Measurements from ENCODE around the gene C19orf47.
"Not testable (repeated sequence)": the region's sequence is repeated elsewhere in the genome, so short reads cannot be mapped to it uniquely, and the experiment has no call there.

The C19orf47 gene

DNA sequence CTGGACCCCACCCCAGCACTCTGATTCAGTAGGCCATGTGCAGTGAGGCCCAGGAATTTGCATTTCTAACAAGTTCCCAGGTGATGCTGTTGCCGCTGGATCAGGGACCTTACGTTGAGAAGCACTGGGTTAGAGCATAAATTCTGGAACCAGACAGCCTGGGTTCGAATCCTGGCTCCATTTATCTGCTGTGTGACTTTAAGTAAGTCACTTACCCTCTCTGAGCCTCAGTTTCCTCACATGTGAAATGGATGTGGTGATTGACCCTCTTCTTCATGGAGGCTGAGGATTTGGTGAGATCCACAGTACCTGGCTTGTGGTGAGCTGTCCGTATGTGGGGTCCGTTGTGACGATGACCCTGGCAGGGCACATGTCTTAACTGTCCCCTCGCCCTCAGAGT lies 25.9 kb upstream of the C19orf47 start:
- no peak for DNase-seq

DNA sequence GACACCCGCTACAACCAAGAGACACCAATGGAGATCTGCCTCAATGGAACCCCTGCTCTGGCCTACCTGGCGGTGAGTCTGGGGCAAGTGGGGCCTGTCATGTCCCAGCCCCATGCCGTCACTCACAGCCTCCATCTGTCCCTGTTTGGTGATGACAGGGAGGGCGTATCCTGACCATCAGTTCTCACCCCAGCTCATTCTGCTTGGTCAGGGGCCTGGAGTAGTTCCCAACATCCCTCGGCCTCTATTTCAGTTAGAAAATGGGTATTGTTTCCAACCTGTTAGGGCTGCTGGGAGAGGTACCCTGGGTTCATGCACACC lies 23.6 kb upstream of the C19orf47 start:
- DNase-seq, result no peak

DNA sequence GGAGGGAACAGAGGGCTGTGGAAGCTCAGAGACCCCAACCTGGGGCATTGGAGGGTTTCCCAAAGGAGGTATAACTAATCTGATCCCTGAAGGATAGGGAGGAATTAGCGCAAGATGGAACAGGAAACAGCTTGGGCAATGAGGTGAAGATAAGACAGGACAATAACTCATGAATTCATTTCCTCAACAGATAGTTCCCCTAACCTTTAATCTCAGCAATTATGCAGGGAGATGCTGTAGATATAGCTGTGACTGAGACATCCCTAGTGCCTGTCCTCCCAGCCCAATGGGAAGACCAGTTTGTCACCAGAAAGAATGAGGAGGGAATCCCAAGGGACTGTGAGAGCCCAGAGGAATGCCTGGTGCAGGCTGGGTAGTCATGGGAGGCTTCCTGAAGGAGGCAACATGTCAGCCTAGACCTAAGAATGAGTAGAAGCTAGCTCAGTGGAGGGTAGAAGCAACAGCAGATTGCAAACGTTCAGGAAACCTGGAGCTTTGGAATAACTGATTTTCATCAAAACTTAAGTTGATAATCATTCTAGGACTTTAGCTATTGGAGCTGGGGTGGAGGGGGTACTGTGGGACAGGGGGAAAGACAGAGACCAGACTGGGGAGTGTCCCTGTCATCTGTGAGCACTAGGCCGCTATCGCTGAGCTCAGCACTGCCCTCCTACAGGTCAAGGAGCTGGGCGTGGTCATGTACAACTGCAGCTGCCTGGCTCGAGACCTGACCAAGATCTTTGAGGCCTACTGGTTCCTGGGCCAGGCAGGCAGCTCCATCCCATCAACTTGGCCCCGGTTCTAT lies 23.0 kb upstream of the C19orf47 start:
- DNase-seq, result peak in 1 of 2 donors; percentile 27

DNA sequence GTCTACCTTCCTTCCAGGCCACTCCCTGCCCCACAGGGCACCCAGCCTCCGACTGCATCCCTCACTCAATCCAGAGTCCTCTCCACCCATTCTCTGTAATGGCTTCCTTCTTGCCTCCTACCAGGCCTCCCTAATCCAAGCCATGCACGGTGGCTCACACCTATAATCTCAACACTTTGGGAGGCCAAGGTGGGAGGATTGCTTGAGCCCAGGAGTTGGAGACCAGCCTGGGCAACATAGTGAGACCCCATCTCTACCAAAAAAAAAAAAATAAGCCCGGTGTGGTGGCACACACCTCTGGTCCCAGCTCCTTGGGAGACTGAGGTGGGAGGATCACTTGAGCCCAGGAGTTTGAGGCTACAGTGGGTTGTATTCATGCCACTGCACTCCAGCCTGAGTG lies 22.1 kb upstream of the C19orf47 start:
- not testable (repeated sequence) for DNase-seq

DNA sequence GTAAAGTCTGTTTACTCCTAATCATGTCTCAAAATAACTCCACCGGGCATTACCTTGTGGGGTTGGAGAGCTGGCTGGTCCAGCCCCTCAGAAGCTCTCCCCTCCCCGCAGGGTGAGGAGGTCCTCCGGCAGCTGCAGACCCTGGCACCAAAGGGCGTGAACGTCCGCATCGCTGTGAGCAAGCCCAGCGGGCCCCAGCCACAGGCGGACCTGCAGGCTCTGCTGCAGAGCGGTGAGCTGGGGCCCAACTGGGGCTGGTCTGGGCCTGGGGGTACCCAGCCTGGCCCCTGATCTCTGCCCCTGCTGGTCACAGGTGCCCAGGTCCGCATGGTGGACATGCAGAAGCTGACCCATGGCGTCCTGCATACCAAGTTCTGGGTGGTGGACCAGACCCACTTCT lies 21.6 kb upstream of the C19orf47 start:
- DNase-seq, result no peak

DNA sequence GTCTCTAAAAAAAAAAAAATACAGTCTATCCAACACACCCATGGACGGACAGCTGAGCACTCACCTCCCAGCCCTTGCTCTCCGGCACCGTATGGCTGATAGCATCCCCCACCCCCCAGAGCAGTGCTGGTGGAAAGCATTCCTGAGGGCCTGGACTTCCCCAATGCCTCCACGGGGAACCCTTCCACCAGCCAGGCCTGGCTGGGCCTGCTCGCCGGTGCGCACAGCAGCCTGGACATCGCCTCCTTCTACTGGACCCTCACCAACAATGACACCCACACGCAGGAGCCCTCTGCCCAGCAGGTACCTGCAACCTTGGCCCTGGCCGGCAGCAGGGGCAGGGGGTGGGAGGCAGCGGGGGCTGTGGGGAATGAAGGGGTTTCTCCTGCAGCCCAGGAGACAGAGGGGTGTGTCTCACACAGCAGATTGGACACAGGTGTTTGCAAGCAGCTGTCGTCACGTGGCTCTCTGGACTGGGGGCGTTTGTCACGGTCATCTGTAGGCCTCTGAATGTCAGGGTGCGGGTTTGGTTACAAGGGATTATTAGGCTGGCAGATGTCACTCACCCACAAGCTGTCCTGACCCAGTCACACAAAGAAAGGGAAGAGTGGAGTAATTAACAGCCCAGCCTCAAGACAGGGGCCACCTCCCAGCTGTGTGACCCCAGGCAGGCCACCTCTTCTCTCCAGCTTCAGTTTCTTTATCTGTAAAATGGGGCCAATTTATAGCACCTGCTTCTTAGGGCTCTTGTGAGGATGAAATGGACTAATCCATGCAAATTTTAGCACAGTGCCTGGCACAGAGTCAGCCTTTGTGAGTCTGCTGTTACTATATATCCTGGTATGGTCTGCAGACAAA lies 19.6 kb upstream of the C19orf47 start:
- no peak for DNase-seq

DNA sequence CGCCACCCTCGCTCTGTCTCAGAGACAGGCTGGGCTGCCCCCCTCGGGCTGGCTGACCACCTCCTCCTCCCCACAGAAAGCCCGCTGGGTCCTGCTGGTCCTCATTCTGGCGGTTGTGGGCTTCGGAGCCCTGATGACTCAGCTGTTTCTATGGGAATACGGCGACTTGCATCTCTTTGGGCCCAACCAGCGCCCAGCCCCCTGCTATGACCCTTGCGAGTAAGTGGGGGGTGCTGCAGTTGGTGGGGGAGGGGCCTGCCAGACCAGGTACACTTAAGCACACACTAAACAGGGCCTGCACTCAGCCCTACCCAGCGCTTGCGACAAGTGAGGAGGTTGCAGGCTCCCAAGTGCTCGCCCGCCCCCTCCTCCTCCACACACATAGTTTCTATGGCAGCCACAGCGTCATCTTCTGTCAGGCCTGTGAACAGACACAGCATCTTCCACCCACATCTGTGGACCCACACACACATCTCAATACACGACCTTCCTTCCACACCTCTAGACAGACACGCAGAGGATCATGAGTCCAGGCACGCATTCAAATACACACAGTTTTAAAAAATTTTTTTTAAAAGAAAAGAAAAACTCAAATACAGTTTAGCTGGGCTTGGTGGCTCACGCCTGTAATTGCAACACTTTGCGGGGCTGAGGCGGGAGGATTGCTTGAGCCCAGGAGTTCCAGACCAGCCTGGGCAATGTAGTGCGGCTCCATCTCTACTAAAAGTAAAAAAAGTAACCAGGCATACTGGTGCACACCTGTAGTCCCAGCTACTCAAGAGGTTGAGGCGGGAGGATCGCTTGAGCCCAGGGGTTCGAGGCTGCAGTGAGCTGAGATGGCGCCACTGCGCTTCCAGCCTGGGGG lies 18.7 kb upstream of the C19orf47 start:
- DNase-seq, result no peak

DNA sequence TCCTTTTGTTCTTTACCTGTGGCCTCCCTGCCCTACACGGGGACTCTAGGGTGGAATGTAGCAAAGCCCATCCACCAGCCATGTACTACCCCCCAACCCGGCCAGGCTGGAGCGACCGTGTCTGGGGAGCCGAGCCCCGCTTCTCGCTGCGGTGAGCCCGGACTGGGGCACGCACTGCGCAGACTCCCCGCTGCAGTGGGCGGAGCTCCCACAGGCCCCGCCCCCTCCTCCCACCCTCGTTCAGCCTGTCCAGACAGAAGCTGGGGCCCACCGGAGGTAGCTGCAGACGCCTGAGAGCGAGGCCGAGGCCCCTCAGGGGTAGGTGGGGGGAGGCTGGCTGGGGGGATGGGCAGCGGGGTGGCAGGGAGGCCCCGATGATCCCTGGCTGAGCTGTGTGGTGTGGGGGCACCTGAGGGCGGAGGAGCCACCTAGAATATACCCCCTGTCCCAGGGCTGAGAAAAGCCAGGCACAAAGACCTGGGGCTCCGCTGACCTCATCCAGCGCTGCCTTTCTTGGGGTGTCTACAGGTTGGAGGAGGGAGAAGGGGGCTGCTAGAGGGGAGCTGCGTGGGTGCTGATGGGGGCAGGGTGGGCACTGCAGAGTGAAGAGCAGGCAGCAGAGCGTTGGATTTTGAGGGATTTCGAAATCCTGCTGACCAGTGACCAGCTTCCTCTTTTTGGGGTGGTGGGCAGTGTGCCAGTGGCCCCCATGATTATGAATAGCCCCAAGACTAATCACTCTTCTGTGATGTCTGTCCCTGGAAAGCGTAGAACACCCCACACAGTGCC lies 17.6 kb upstream of the C19orf47 start:
- no peak for DNase-seq

DNA sequence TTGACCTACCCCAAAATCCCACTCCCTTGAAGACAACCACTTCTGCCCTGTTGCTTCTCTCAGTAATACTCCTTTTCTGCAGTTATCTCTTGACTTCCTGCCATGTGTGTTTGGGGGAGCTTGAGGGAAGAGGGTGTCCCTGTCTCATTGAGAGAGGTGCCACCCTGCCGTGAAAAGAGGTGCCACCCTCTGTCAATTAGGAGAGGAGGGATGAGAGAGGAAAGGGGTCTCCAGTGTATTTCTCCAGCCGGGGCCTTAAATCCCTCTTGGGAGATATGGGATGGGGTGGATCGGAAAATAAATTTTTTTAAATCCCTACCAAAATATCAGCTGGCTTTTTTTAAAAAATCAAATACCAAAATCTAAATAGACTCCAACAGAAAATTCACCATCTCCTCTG lies 16.8 kb upstream of the C19orf47 start:
- no peak for DNase-seq

DNA sequence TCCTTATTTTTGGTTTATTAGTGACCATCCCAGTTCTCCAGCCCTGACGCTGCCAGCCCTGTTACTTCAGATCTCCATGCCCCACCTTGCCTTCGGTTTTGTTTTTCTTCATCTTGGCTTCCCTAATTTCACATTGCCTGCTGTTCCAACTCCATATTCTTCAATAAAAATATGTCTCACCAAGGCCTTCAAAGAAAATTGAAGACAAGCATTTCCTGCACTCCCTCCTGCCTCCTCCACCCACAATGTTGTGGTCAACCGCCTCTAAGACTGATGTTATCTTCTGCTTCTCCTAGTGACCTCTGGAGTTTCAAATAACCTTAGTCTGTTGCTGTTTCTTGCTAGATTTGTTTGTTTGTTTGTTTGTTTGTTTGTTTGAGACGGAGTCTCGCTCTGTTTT lies 14.9 kb upstream of the C19orf47 start:
- DNase-seq, result peak in 1 of 2 donors; percentile 12

DNA sequence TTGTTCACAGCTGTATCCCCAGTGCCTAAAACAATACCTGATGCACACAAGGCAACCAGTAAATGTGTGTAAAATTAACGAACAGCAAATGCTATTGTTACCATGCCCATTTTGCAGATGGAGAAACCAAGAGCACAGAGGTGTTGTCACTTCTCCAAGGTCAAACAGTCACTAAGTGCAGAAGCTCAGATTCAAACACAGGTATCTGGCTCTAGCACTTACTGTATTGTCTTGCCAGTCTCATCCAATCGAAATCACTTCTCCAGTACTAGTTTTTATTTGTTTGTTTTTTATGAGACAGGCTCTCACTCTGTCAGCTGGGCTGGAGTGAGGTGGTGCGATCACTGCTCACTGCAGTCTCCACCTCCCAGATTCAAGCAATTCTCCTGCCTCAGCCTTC lies 14.0 kb upstream of the C19orf47 start:
- DNase-seq, result no peak

DNA sequence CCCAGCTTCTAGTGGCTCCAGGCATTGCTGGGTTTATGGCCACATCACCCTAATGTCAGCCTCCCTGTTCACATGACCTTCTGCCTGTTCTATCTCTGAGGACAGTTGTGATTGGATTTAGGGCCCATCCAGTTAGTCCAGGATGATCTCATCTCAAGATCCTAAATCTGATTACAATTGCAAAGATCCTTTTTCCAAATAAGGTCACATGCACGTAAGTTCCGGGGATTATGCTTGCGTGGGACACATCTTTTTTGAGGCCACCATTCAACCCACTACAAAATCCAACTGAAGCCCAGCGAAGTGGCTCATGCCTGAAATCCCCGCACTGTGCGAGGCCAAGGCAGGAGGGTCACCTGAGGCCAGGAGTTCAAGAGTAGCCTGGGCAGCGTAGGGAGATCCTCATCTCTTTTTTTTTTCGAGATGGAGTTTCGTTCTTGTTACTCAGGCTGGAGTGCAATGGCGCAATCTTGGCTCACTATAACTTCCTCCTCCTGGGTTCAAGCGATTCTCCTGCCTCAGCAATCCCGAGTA lies 12.6 kb upstream of the C19orf47 start:
- peak in 1 of 2 donors; percentile 12 for DNase-seq

DNA sequence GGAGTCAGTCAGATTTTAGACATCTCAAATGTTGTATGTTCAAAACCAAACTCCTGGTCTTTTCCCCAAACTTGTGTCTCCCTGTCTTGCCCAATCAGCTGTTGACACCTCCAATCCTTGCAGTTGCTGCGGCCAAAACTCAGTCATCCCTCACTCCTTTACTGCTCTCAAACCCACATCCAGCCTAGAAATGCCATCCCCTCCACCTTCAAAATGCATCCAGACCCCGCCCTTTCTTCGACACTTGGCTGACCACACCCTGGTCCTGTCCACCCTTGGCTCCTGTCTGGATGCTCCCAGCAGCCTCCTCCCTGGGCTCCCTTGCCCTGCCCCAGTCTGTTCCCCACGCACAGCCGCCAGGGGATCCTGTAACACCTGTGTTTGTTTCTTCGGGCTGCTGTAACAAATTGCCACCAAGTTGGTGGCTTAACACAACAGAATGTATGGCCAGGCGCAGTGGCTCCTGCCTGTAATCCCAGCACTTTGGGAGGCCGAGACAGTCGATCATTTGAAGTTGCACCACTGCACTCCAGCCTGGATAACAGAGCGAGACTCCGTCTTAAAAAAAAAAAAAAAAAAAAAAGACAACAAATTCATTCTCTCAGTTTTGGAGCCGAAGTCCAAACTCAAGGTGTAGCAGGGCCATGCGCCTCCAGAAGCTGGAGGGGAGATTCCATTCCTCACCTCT lies 12.0 kb upstream of the C19orf47 start:
- no peak for DNase-seq

DNA sequence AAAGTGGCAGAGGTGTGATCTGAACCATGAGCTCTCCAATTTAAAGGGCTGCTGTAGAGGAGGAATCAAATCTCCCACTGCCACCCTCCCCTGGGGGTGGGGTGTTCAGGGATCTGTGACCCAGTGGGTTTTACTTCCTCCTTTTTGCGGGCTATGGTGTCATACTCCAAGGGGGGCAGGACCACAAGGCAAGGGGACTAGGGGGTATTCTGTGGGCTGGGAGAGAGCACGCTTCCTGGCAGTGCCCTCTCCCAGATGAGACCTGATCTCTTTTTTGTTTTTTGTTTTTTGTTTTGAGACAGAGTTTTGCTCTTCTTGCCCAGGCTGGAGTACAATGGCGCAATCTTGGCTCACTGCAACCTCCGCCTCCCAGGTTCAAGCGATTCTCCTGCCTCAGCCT lies 10.6 kb upstream of the C19orf47 start:
- peak; percentile 31 to 57 for DNase-seq

DNA sequence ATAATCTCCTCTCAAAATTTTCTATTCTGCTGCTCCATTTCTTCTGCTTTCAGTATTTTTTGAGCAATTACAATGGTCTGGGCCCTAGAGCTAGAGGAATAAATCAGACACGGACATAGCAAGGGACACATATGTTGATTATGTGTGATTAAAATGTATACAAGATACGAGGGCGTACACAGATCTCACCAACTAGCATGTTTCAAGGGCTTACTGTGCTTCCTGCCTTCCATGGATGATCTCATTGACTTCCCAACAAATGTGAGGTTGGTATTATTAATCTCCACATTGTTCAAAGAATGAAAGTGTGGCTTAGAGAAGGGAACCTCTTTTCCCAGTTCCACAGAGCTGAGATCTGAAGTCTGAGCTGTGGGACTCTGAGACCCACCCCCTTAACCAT lies 9.4 kb upstream of the C19orf47 start:
- DNase-seq, result no peak

DNA sequence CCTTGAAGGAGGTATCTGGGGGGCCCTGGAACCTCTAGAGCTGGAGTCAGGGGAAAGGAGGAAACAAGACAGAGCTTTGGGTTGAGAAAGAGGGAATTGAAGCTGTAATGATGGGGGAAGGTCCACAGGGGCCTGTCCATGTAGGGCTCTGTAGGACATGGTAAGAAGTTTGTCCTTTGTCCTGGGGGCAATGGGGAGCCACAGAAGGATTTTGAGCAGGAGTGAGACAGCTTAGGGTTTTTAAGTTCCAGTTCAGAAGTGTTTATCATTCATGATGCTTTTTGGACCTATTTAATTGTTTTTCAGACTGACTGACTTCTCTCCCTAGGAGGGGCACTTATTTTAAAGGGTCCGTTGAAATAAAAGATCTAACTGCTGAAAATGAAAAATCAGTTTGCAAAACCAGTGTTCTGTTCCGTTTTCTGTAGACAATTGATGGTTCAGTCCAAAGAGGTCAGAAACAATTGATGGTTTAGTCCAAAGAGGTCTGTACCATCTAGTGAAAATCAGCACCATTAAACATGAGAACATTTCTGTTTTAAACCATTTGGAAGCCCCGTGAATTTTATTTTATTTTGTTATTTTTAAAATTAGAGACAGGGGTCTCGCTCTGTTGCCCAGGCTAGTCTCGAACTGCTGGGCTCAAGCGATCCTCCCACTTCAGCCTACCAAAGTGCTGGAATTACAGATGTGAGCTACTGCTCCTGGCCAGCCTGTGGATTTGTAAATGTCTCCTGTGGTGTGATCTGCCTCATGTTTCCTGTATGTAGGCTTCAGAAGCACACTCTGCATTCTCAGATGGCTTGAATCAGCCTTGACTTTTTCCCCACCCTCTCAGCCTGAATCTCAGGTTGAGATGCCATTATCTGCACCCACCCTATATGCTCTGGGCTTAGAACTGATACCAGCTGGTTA lies 8.7 kb upstream of the C19orf47 start:
- no peak for DNase-seq

DNA sequence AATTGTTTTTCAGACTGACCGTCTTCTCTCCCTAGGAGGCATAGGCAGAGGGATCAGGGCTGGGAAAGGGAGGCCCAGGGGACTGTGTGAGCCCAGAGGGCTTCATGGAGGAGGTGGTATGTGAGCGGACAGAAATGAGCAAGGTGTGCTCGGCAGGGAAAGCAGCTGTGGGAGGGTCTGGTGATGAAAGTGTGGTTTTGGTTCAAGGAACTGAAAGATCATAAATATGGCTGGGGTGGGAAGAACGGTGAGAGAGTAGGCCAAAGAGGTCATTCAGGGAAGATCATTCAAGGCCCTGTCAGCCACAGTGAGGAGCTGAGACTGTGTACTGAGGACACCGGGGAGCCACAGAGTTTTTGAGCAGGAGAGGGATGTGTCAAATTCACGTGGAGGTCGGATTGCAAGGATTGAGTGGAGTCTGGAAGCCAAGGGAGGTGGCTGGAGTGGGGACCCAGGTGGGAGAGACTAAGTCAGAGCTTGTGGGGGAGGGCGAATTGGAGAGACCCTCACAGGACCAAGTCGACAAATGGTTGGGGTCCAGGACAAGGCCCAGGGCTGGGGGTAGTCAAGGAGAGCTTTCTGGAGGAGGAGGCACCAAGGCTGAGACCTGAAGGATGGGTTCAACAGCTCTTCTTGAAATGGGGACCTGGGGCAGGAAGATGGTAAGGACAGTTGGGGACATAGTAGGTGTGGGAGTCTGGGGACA lies 7.9 kb upstream of the C19orf47 start:
- no peak for DNase-seq

DNA sequence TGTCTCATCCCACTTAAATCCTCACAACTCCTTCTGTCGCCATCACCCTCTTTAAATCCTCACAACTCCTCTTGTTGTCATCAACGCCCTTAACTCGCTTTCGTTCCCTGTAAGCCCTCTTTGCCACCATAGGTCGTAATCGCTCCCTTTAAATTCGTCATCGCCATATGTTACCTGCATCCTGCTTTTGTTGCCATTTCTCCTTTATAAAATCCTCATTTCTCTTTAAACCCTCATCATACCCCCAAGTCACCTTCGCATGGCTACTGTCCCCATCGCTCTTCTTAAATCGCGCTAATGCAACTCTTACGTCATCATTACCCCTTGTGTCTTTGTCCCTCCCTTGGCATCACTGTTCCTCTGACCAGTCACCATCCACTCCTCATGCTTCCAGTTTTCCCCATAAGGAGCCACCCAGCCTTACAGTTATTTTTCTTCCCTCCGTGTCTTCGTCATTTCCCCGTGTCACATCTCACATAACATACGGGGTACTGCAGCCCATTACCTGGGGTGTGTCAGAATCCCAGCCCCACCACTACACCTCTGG lies 837 bp upstream of the C19orf47 start:
- DNase-seq, result no peak

DNA sequence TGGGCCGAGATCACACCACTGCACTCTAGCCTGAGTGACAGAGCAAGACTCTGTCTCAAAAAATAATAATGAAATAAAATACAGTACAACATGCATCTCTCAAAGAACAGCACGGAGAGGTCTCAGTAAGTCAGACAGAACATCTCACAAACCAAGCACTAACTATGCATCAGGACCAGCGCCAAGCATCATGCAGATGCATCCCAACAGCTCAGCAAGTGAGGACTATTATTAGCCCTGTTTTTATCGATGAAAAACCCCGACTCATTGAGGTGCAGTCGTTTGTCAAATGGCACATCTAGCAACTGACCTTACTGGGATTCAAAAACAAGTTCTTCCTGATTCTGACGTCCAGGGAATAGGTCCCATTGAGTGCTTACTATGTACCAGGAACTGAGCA lies 3.8 kb downstream of the C19orf47 start:
- no peak for DNase-seq
